ENCODE data around the gene RNF217. TPM values are rescaled to one million over a fixed set of nuclear protein-coding genes. Genes with fewer than 3 reads are reported as not detected.

RNF217 gene
- total RNA-seq, 2 donors from 2014 or later, result 24.0 to 28.1 TPM

DNA sequence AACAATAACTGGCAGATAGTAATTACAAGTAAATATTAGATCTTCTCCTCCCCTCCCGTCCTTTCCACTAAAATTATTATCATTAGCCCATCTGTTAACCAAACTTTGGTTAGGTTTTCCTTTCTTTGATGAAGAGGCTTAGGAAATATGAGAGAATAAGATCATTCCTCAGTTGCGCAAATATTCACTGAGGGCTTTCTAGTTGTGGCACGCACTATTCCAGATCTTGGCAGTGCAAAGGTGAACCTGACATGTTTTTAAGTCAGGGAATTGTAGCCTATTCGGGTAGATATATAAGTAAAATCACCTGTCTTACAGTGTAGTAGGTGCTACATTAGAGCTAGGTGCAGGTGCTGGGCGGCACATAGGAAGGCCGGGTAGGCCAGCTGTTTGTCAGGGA lies 31.1 kb downstream of the RNF217 start:
- Mint-ChIP-seq H3K27ac (no peak overlapping the region), H3K9me3 (no peaks in the 10 kb centered on the region)

DNA sequence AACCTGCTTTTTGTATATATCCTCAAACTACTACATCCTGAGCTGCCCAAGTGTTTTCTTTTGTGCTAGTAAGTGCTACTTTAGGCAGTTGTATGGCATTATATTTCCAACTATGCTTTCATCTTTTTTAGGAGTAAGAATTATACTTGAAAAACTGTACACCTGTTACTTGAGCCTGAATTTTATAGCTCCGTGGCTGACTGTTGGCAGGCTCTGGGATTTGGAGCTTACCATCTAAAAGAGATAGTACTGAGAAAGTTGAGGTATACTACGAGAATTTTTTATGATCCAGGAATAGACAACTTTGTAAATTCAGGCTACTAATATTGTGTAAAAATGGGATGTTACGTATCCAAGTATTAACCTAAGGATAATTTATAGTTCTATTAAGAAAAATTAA lies 32.4 kb downstream of the RNF217 start:
- Histone ChIP-seq H3K9me3 (ENCODE audit: control insufficient read depth, low read length) (no peaks in the 10 kb centered on the region), H3K4me1 (ENCODE audit: control insufficient read depth, insufficient read depth, low read length) (no peaks in the 10 kb centered on the region), H3K9ac (ENCODE audit: extremely low read depth, low read length, poor library complexity, severe bottlenecking) (no peak overlapping the region), H3K4me3 (ENCODE audit: low read length) (no peak overlapping the region), H3K36me3 (ENCODE audit: control insufficient read depth, insufficient read depth, low read length) (no peaks in the 10 kb centered on the region), H3K27me3 (ENCODE audit: control insufficient read depth, insufficient read depth, low read length, poor library complexity, severe bottlenecking) (no peaks in the 10 kb centered on the region), H3K27ac (ENCODE audit: low read depth, low read length) (no peak overlapping the region)
- Mint-ChIP-seq H3K4me1 (peaks cover 7% of the 10 kb centered on the region), H3K27me3 (ENCODE audit: insufficient read depth) (no peaks in the 10 kb centered on the region), H3K27ac (no peak overlapping the region), H3K9me3 (no peaks in the 10 kb centered on the region), H3K4me3 (no peak overlapping the region), H3K36me3 (ENCODE audit: low read depth) (no peaks in the 10 kb centered on the region)
- TF ChIP-seq, protein P1, sequence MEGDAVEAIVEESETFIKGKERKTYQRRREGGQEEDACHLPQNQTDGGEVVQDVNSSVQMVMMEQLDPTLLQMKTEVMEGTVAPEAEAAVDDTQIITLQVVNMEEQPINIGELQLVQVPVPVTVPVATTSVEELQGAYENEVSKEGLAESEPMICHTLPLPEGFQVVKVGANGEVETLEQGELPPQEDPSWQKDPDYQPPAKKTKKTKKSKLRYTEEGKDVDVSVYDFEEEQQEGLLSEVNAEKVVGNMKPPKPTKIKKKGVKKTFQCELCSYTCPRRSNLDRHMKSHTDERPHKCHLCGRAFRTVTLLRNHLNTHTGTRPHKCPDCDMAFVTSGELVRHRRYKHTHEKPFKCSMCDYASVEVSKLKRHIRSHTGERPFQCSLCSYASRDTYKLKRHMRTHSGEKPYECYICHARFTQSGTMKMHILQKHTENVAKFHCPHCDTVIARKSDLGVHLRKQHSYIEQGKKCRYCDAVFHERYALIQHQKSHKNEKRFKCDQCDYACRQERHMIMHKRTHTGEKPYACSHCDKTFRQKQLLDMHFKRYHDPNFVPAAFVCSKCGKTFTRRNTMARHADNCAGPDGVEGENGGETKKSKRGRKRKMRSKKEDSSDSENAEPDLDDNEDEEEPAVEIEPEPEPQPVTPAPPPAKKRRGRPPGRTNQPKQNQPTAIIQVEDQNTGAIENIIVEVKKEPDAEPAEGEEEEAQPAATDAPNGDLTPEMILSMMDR (conservative IDR thresholded peaks at IDR 0.05), result no peak
- 96 to 100% methylated on average over 1 to 2 of the region's 3 CpGs for WGBS, 2 experiments (ENCODE audit: insufficient coverage in 1 of 2, insufficient read length in 1 of 2)
- DNase-seq, result no peak

More for the DNA sequence above, 31.1 kb downstream of the RNF217 start:
- no peak overlapping the region for H3K4me3 ChIP-seq (ENCODE audit: low read length)
- H3K36me3 Mint-ChIP-seq (ENCODE audit: low read depth), result peaks cover 4% of the 10 kb centered on the region
- no peak overlapping the region for H3K9ac ChIP-seq (ENCODE audit: extremely low read depth, low read length, poor library complexity, severe bottlenecking)
- H3K4me3 Mint-ChIP-seq, result no peak overlapping the region
- no peaks in the 10 kb centered on the region for H3K27me3 Mint-ChIP-seq (ENCODE audit: insufficient read depth)
- no peaks in the 10 kb centered on the region for H3K4me1 ChIP-seq (ENCODE audit: control insufficient read depth, insufficient read depth, low read length)
- no peaks in the 10 kb centered on the region for H3K27me3 ChIP-seq (ENCODE audit: control insufficient read depth, insufficient read depth, low read length, poor library complexity, severe bottlenecking)
- no peaks in the 10 kb centered on the region for H3K36me3 ChIP-seq (ENCODE audit: control insufficient read depth, insufficient read depth, low read length)
- no peak for DNase-seq
- no peak overlapping the region for H3K27ac ChIP-seq (ENCODE audit: low read depth, low read length)
- no peaks in the 10 kb centered on the region for H3K9me3 ChIP-seq (ENCODE audit: control insufficient read depth, low read length)
- TF ChIP-seq, protein P1 (conservative IDR thresholded peaks at IDR 0.05), result no peak
- 88 to 95% methylated on average over 4 to 6 of the region's 6 CpGs for WGBS, 2 experiments (ENCODE audit: insufficient coverage in 1 of 2, insufficient read length in 1 of 2)
- H3K4me1 Mint-ChIP-seq, result peaks cover 7% of the 10 kb centered on the region

DNA sequence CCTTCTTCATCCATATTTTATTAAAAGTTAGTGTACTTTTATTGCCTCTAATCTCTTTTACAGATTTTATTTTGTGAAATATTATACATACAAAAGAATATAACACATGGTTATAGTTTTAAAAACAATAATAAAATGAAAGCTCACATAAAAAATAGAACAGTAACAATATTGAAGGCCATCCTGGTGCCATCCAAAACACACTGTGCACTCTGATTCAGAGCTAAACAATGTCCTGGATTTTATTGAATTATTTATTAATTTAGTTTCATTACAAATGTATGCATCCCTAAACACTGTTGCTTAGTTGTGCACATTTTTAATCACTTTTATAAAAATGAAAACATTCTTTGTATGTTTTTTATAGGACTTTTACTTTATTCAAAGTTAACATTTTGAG lies 32.9 kb downstream of the RNF217 start:
- no peak for DNase-seq
- no peaks in the 10 kb centered on the region for H3K9me3 Mint-ChIP-seq
- Histone ChIP-seq H3K9me3 (ENCODE audit: control insufficient read depth, low read length) (no peaks in the 10 kb centered on the region), H3K27me3 (ENCODE audit: control insufficient read depth, insufficient read depth, low read length, poor library complexity, severe bottlenecking) (no peaks in the 10 kb centered on the region), H3K27ac (ENCODE audit: low read depth, low read length) (no peak overlapping the region), H3K9ac (ENCODE audit: extremely low read depth, low read length, poor library complexity, severe bottlenecking) (no peak overlapping the region), H3K4me1 (ENCODE audit: control insufficient read depth, insufficient read depth, low read length) (no peaks in the 10 kb centered on the region), H3K4me3 (ENCODE audit: low read length) (no peak overlapping the region), H3K36me3 (ENCODE audit: control insufficient read depth, insufficient read depth, low read length) (no peaks in the 10 kb centered on the region)
- TF ChIP-seq, protein P1 (conservative IDR thresholded peaks at IDR 0.05), result no peak
- peaks cover 7% of the 10 kb centered on the region for H3K4me1 Mint-ChIP-seq
- H3K27me3 Mint-ChIP-seq (ENCODE audit: insufficient read depth), result no peaks in the 10 kb centered on the region
- no peak overlapping the region for H3K27ac Mint-ChIP-seq
- no peak overlapping the region for H3K4me3 Mint-ChIP-seq
- no peaks in the 10 kb centered on the region for H3K36me3 Mint-ChIP-seq (ENCODE audit: low read depth)
